ENCODE data around the gene PPP1R15A. TPM values are rescaled to one million over a fixed set of nuclear protein-coding genes. Genes with fewer than 3 reads are reported as not detected.
"Not testable (repeated sequence)": the region's sequence is repeated elsewhere in the genome, so short reads cannot be mapped to it uniquely, and the experiment has no call there.

The PPP1R15A gene
- total RNA-seq, 4 donors from 2014 or later = 40.3 to 98.7 (median 64.4) TPM

DNA sequence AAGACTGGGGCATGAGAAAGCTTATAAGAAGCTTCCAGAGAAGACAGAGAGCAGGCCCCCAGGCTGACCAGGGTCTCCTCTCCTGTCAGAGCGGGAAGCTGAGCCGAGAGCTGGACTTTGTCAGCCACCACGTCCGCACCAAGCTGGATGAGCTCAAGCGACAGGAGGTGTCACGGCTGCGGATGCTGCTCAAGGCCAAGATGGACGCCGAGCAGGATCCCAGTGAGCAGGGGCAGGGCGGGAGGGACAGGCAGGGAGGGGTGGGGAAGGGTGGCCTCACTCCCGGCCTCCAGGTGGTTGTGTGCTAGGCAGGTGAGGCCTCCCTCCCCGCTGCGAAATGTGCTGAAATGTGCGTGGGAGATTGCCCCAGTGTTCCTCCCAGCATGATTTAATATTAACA lies 33.4 kb downstream of the PPP1R15A start:
- peaks cover 26 to 35% (median 32%) of the 10 kb centered on the region in 4 donors for H3K4me1 ChIP-seq
- no peak for DNase-seq (ENCODE audit: extremely low spot score)
- no peak overlapping the region for H3K27ac ChIP-seq (replicated peaks in 1 of 4)
- intact Hi-C loops (cut with DNase I) = no loop called here
- H3K4me3 ChIP-seq = no peak overlapping the region
- H3K36me3 ChIP-seq = peaks cover 18 to 77% (median 74%) of the 10 kb centered on the region in 4 donors
- no peaks in the 10 kb centered on the region for H3K27me3 ChIP-seq
- WGBS = 82% methylated on average over 10 of the region's 14 CpGs
- no peaks in the 10 kb centered on the region for H3K9me3 ChIP-seq
- TF ChIP-seq POLR2AphosphoS5 (IDR thresholded peaks at IDR 0.05) (no peak), EP300 (IDR thresholded peaks at IDR 0.05) (no peak), POLR2A (IDR thresholded peaks at IDR 0.05; ENCODE audit: low read depth) (no peak)
- TF ChIP-seq, protein P1, sequence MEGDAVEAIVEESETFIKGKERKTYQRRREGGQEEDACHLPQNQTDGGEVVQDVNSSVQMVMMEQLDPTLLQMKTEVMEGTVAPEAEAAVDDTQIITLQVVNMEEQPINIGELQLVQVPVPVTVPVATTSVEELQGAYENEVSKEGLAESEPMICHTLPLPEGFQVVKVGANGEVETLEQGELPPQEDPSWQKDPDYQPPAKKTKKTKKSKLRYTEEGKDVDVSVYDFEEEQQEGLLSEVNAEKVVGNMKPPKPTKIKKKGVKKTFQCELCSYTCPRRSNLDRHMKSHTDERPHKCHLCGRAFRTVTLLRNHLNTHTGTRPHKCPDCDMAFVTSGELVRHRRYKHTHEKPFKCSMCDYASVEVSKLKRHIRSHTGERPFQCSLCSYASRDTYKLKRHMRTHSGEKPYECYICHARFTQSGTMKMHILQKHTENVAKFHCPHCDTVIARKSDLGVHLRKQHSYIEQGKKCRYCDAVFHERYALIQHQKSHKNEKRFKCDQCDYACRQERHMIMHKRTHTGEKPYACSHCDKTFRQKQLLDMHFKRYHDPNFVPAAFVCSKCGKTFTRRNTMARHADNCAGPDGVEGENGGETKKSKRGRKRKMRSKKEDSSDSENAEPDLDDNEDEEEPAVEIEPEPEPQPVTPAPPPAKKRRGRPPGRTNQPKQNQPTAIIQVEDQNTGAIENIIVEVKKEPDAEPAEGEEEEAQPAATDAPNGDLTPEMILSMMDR (IDR thresholded peaks at IDR 0.05) = no peak

DNA sequence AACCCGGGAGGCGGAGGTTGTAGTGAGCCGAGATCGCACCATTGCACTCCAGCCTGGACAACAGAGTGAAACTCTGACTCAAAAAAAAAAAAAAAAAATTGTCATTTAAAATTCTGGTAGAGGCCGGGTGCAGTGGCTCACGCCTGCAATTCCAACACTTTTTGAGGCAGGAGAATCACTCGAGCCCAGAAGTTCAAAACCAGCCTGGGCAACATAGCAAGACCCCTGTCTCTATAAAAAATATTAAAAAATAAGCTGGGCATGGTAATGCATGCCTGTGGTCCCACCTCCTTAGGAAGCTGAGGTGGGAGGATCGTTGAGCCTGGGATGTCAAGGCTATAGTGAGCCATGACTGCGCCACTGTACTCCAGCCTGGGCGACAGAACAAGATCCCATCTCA lies 34.1 kb downstream of the PPP1R15A start:
- intact Hi-C loops (cut with DNase I) = no loop called here
- peaks cover 25 to 83% (median 81%) of the 10 kb centered on the region in 4 donors for H3K36me3 ChIP-seq

DNA sequence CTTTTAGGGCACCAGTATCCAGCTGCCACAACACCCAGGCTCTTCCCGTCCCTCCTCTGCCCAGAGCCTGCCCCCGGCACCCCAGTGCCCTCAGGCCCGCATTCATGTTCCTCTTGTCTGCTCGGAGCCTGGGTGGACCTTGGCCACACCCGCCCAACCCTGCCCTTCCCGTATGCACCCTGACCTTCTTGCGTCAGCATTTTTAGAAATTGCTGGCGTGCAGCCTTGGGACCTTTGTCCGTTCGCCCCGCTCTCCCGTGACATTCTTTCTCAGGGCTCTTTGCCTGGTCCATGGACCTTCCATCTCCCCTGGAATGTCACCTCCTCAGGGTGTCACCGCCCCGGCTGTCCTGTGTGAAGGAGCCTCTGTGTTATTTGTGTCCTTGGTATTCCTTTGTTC lies 35.5 kb downstream of the PPP1R15A start:
- intact Hi-C loops (cut with DNase I) = no loop called here
- Histone ChIP-seq H3K4me1 (peaks cover 6 to 16% (median 12%) of the 10 kb centered on the region in 4 donors), H3K36me3 (peaks cover 38 to 92% (median 87%) of the 10 kb centered on the region in 4 donors), H3K27ac (replicated peaks in 1 of 4) (peak overlapping the region; percentile 9 to 65 (median 22)), H3K9me3 (no peaks in the 10 kb centered on the region), H3K4me3 (no peak overlapping the region), H3K27me3 (no peaks in the 10 kb centered on the region)
- 84% methylated on average over 14 of the region's 14 CpGs for WGBS
- DNase-seq (ENCODE audit: extremely low spot score) = no peak
- TF ChIP-seq, protein P1 (IDR thresholded peaks at IDR 0.05) = no peak
- TF ChIP-seq POLR2AphosphoS5 (IDR thresholded peaks at IDR 0.05) (no peak), POLR2A (IDR thresholded peaks at IDR 0.05; ENCODE audit: low read depth) (no peak), EP300 (IDR thresholded peaks at IDR 0.05) (no peak)

More for the DNA sequence above, 34.1 kb downstream of the PPP1R15A start:
- Histone ChIP-seq H3K4me1 (peaks cover 19 to 29% (median 26%) of the 10 kb centered on the region in 4 donors), H3K4me3 (no peak overlapping the region), H3K27me3 (no peaks in the 10 kb centered on the region), H3K9me3 (no peaks in the 10 kb centered on the region), H3K27ac (replicated peaks in 1 of 4) (no peak overlapping the region)
- TF ChIP-seq, protein P1 (IDR thresholded peaks at IDR 0.05) = no peak
- TF ChIP-seq EP300 (IDR thresholded peaks at IDR 0.05) = no peak
- no peak for TF ChIP-seq POLR2A (IDR thresholded peaks at IDR 0.05; ENCODE audit: low read depth)
- no peak for TF ChIP-seq POLR2AphosphoS5 (IDR thresholded peaks at IDR 0.05)
- 96% methylated on average over 10 of the region's 10 CpGs for WGBS
- DNase-seq (ENCODE audit: extremely low spot score) = no peak

DNA sequence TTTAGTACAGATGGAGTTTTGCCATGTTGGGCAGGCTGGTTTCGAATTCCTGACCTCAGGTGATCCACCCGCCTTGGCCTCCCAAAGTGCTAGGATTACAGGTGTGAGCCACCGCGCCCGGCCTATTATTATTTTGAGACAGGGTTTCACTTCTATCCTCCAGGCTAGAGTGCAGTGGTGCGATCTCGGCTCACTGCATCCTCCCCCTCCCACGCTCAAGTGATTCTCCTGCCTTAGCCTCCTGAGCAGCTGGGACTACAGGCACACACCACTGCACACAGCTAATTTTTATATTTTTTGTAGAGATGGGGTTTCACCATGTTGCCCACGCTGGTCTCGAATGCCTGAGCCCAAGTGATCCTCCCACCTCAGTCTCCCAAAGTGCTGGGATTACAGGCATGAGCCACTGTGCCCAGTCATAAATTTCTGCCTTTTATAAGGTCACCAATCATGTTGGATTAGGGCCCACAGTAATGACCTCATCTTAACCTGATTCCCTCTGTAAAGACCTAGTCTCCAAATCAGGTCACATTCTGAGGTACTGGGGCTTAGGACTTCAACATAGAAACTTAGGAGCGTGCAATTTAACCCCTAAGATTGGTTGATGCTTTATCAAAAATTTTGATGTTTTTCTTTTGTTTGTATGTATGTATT lies 37.3 kb downstream of the PPP1R15A start:
- H3K27ac ChIP-seq (replicated peaks in 1 of 4) = peak overlapping the region in 2 of 4 donors; percentile 20 to 26
- intact Hi-C loops (cut with DNase I); H3K27me3 ChIP-seq; H3K4me3 ChIP-seq; H3K9me3 ChIP-seq; DNase-seq (ENCODE audit: extremely low spot score): not testable (repeated sequence)
- H3K4me1 ChIP-seq = peaks cover 0 to 10% (median 2%) of the 10 kb centered on the region in 4 donors
- peaks cover 55 to 99% (median 99%) of the 10 kb centered on the region in 4 donors for H3K36me3 ChIP-seq
- WGBS = 95% methylated on average over 11 of the region's 11 CpGs

DNA sequence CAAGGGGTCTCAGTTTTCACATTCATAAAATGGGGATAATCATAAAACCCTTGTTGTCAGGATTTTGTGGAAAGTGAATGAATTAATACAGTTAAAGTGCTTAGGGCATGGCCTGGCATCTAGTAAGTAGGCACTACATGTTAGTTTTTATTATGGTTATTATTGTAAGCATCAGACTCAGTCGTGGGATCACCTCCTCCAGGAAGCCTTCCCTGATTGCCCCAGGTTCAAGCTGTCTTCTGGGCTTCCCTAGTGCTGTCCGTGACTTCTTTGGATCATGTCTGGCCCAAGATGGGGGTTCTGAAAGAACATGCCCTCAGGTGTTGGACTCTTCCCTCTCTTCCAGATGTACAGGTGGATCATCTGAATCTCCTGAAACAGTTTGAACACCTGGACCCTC lies 38.6 kb downstream of the PPP1R15A start:
- 94% methylated on average over 2 of the region's 2 CpGs for WGBS
- no peaks in the 10 kb centered on the region for H3K27me3 ChIP-seq
- no peak for TF ChIP-seq EP300 (IDR thresholded peaks at IDR 0.05)
- TF ChIP-seq, protein P1 (IDR thresholded peaks at IDR 0.05) = no peak
- no peaks in the 10 kb centered on the region for H3K9me3 ChIP-seq
- intact Hi-C loops (cut with DNase I) = no loop called here
- DNase-seq (ENCODE audit: extremely low spot score) = no peak
- peaks cover 0 to 10% (median 2%) of the 10 kb centered on the region in 4 donors for H3K4me1 ChIP-seq
- H3K4me3 ChIP-seq = no peak overlapping the region
- H3K27ac ChIP-seq (replicated peaks in 1 of 4) = no peak overlapping the region
- H3K36me3 ChIP-seq = peaks cover 61 to 99% (median 98%) of the 10 kb centered on the region in 4 donors

All from esophagus muscularis mucosa (tissue), 4 donors.